Measurements from ENCODE around the gene IRAK1.

- TF ChIP-seq YY1 (IDR thresholded peaks at IDR 0.05; ENCODE audit: insufficient read depth, insufficient read length) (no peak), ZNF274 (IDR thresholded peaks at IDR 0.05; ENCODE audit: low read depth, low read length) (no peak), SUZ12 (IDR thresholded peaks at IDR 0.05; ENCODE audit: extremely low read depth, insufficient read depth, insufficient read length) (no peak)
These were observed 12.5 kb upstream of the IRAK1 start for GRCh38 chrX:154032160-154032559.
